Activated naive CD4-positive, alpha-beta T cell treated with anti-CD3 and anti-CD28 coated beads, Interleukin-2, amount 50 U/mL, for 72 hours (primary cell): ENCODE measurements around the gene DNAJA3. TPM values are rescaled to one million over a fixed set of nuclear protein-coding genes. Genes with fewer than 3 reads are reported as not detected.

Experiments
- ATAC-seq, 2 donors: fragments of 150-1000 bp; cut with Tn5 transposase; 2 replicates each; pipeline ENCODE4 v1.10.0; 2021; ENCODE audit warnings: mild to moderate bottlenecking in 2 of 2, moderate library complexity in 2 of 2
- DNase-seq, 2 donors: peaks; one replicate each; pipeline ENCODE4 v3.0.0; 2021 to 2022; ENCODE audit warnings: low spot score in 2 of 2
- H3K27ac Mint-ChIP-seq, 2 donors: one replicate each; pipeline ENCODE4 v1.8.0; 2022; ENCODE audit warnings: mild to moderate bottlenecking in 2 of 2, mixed read lengths in 2 of 2
- H3K36me3 Mint-ChIP-seq, 2 donors: one replicate each; pipeline ENCODE4 v1.8.0; 2022; ENCODE audit warnings: mixed read lengths in 2 of 2
- H3K9me3 Mint-ChIP-seq, 2 donors: one replicate each; pipeline ENCODE4 v1.8.0; 2022; ENCODE audit warnings: mixed read lengths in 2 of 2
- total RNA-seq, 2 donors: library from RNA; stranded (reverse); gene quantifications; one replicate each; pipeline ENCODE4 v1.2.3, GENCODE V29; 2022

Gene DNAJA3
- total RNA-seq, 2 donors from 2014 or later: 66.2 to 79.2 TPM

- peaks cover 4% of the 10 kb centered on the region in 2 donors for H3K36me3 Mint-ChIP-seq
- ATAC-seq (peak; percentile 64 to 71), DNase-seq (peak; percentile 89 to 91)
- peak within 1 kb of the TSS; percentile 70 to 94 for H3K27ac Mint-ChIP-seq
- no peaks in the 10 kb centered on the region for H3K9me3 Mint-ChIP-seq
Observed at GRCh38 chr16:4474192-4474961, 48.7 kb downstream of the DNAJA3 start, which contains the start of gene NMRAL1. Gene NMRAL1, minus strand, starts transcription at chr16:4474625. Its CDS starts 493 bp downstream, at chr16:4474132.

- ATAC-seq: peak; percentile 87 to 90
- Mint-ChIP-seq H3K27ac (peak within 1 kb of the TSS; percentile 92 to 94), H3K36me3 (peaks cover 4% of the 10 kb centered on the region in 2 donors), H3K9me3 (no peaks in the 10 kb centered on the region)
- DNase-seq: peak; percentile 98 to 99
Observed at GRCh38 chr16:4475880-4476788, 50.5 kb downstream of the DNAJA3 start, which contains the start of gene HMOX2. Gene HMOX2, plus strand, starts transcription at chr16:4476398. Its CDS starts 29,127 bp downstream, at chr16:4505525.

GRCh38 chr16:4477966-4478365 lies 52.3 kb downstream of the DNAJA3 start:
- Mint-ChIP-seq H3K9me3 (no peaks in the 10 kb centered on the region), H3K27ac (peak overlapping the region in 1 of 2 donors; percentile 94), H3K36me3 (peaks cover 4% of the 10 kb centered on the region in 2 donors)
- DNase-seq: no peak
- no peak for ATAC-seq

- no peak for ATAC-seq
Observed at GRCh38 chr16:4481526-4481925, 55.9 kb downstream of the DNAJA3 start.

GRCh38 chr16:4481963-4482362 lies 56.3 kb downstream of the DNAJA3 start:
- ATAC-seq: no peak
- DNase-seq: no peak
- Mint-ChIP-seq H3K36me3 (peaks cover 10 to 16% of the 10 kb centered on the region in 2 donors), H3K9me3 (no peaks in the 10 kb centered on the region), H3K27ac (peak overlapping the region; percentile 6 to 66)

More at GRCh38 chr16:4481526-4481925, 55.9 kb downstream of the DNAJA3 start:
- Mint-ChIP-seq H3K9me3 (no peaks in the 10 kb centered on the region), H3K36me3 (peaks cover 10 to 14% of the 10 kb centered on the region in 2 donors), H3K27ac (peak overlapping the region in 1 of 2 donors; percentile 7)
- DNase-seq: no peak

GRCh38 chr16:4486126-4486893 lies 60.6 kb downstream of the DNAJA3 start:
- Mint-ChIP-seq H3K9me3 (no peaks in the 10 kb centered on the region), H3K36me3 (peaks cover 10 to 23% of the 10 kb centered on the region in 2 donors), H3K27ac (peak overlapping the region; percentile 34 to 88)
- DNase-seq (no peak), ATAC-seq (no peak)

GRCh38 chr16:4487955-4488498 lies 62.4 kb downstream of the DNAJA3 start:
- H3K36me3 Mint-ChIP-seq: peaks cover 10 to 23% of the 10 kb centered on the region in 2 donors
- peak overlapping the region; percentile 88 to 97 for H3K27ac Mint-ChIP-seq
- DNase-seq (no peak), ATAC-seq (peak; percentile 65)
- no peaks in the 10 kb centered on the region for H3K9me3 Mint-ChIP-seq

- DNase-seq (no peak), ATAC-seq (peak; percentile 61 to 72)
- H3K36me3 Mint-ChIP-seq: peaks cover 10 to 27% of the 10 kb centered on the region in 2 donors
- H3K9me3 Mint-ChIP-seq: no peaks in the 10 kb centered on the region
- peak overlapping the region; percentile 88 to 97 for H3K27ac Mint-ChIP-seq
Observed at GRCh38 chr16:4488499-4488967, 62.9 kb downstream of the DNAJA3 start.

- H3K27ac Mint-ChIP-seq: peak overlapping the region; percentile 88 to 97
- no peak for DNase-seq
- H3K9me3 Mint-ChIP-seq: no peaks in the 10 kb centered on the region
- peaks cover 10 to 28% of the 10 kb centered on the region in 2 donors for H3K36me3 Mint-ChIP-seq
- peak in 1 of 2 donors; percentile 15 for ATAC-seq
Observed at GRCh38 chr16:4489030-4489429, 63.4 kb downstream of the DNAJA3 start.

GRCh38 chr16:4491898-4492297 lies 66.2 kb downstream of the DNAJA3 start:
- H3K27ac Mint-ChIP-seq: peak overlapping the region in 1 of 2 donors; percentile 15
- no peaks in the 10 kb centered on the region for H3K9me3 Mint-ChIP-seq
- H3K36me3 Mint-ChIP-seq: peaks cover 0 to 12% of the 10 kb centered on the region in 2 donors
- no peak for DNase-seq
- ATAC-seq: no peak

GRCh38 chr16:4494746-4495490 lies 69.2 kb downstream of the DNAJA3 start:
- DNase-seq (no peak), ATAC-seq (no peak)
- Mint-ChIP-seq H3K9me3 (no peaks in the 10 kb centered on the region), H3K27ac (peak overlapping the region; percentile 74 to 75), H3K36me3 (peaks cover 0 to 5% of the 10 kb centered on the region in 2 donors)

- H3K27ac Mint-ChIP-seq: peak overlapping the region; percentile 58 to 75
- ATAC-seq (no peak), DNase-seq (no peak)
- H3K36me3 Mint-ChIP-seq: peaks cover 0 to 5% of the 10 kb centered on the region in 2 donors
- no peaks in the 10 kb centered on the region for H3K9me3 Mint-ChIP-seq
Observed at GRCh38 chr16:4495766-4496165, 70.1 kb downstream of the DNAJA3 start.

- no peaks in the 10 kb centered on the region for H3K9me3 Mint-ChIP-seq
- peaks cover 0 to 5% of the 10 kb centered on the region in 2 donors for H3K36me3 Mint-ChIP-seq
- peak overlapping the region; percentile 58 to 75 for H3K27ac Mint-ChIP-seq
- DNase-seq: no peak
- peak; percentile 49 to 85 for ATAC-seq
Observed at GRCh38 chr16:4496305-4496704, 70.6 kb downstream of the DNAJA3 start.

GRCh38 chr16:4498546-4499195 lies 73.0 kb downstream of the DNAJA3 start:
- ATAC-seq (no peak), DNase-seq (no peak)
- H3K27ac Mint-ChIP-seq: peak overlapping the region; percentile 13 to 72
- H3K36me3 Mint-ChIP-seq: no peaks in the 10 kb centered on the region
- H3K9me3 Mint-ChIP-seq: no peaks in the 10 kb centered on the region

- DNase-seq (no peak), ATAC-seq (no peak)
- no peaks in the 10 kb centered on the region for H3K36me3 Mint-ChIP-seq
- H3K27ac Mint-ChIP-seq: peak overlapping the region in 1 of 2 donors; percentile 13
- no peaks in the 10 kb centered on the region for H3K9me3 Mint-ChIP-seq
Observed at GRCh38 chr16:4499196-4499555, 73.5 kb downstream of the DNAJA3 start.
